DND-41 (cell line): Measurements from ENCODE around the gene HS3ST1.

ENCODE experiments used
- ATAC-seq: fragments of 200-7000 bp; cut with Tn5 transposase; 3 replicates; pipeline ENCODE4 v1.9.1; 2021; ENCODE audit warnings: low read depth; ENCODE audit not compliant: insufficient read depth
- DNase-seq: peaks from one replicate; pipeline ENCODE4 v3.0.0-alpha.2; 2020
- H2AFZ ChIP-seq: 2 replicates; pipeline ENCODE4 v1.6.0; 2012; ENCODE audit warnings: low read depth, low read length
- H3K27ac ChIP-seq: 2 replicates; pipeline ENCODE4 v1.5.1; 2012; ENCODE audit warnings: low read length, inconsistent platforms
- H3K27me3 ChIP-seq: fragments of 200-600 bp; sonication (generic); 2 replicates; pipeline ENCODE4 v1.6.0; 2012; ENCODE audit warnings: low read length, mild to moderate bottlenecking, inconsistent platforms; ENCODE audit not compliant: insufficient read depth, poor library complexity
- H3K36me3 ChIP-seq: 2 replicates; pipeline ENCODE4 v1.5.1; 2012; ENCODE audit warnings: low read length, inconsistent platforms; ENCODE audit not compliant: insufficient read depth
- H3K4me1 ChIP-seq: 2 replicates; pipeline ENCODE4 v1.5.1; 2012; ENCODE audit warnings: mild to moderate bottlenecking, low read length; ENCODE audit not compliant: insufficient read depth
- H3K4me2 ChIP-seq: 2 replicates; pipeline ENCODE4 v1.6.0; 2012; ENCODE audit warnings: mild to moderate bottlenecking, moderate library complexity, low read length, inconsistent platforms; ENCODE audit not compliant: insufficient read depth
- H3K4me3 ChIP-seq, 2 experiments: fragments of 200-600 bp in 1 of 2; shearing (Covaris generic) in 1 of 2; 2 replicates each; pipeline ENCODE4 v1.5.1; 2012 to 2016; ENCODE audit warnings: inconsistent platforms in 2 of 2, low read length in 2 of 2, mild to moderate bottlenecking in 2 of 2, low read depth in 1 of 2, moderate library complexity in 1 of 2
- H3K79me2 ChIP-seq: 2 replicates; pipeline ENCODE4 v1.6.0; 2012; ENCODE audit warnings: low read length, inconsistent platforms; ENCODE audit not compliant: insufficient read depth
- H3K9ac ChIP-seq: 2 replicates; pipeline ENCODE4 v1.6.0; 2012; ENCODE audit warnings: low read depth, mild to moderate bottlenecking, inconsistent platforms, low read length, moderate library complexity
- H3K9me3 ChIP-seq: 2 replicates; pipeline ENCODE4 v1.5.1; 2012; ENCODE audit warnings: low read length, moderate library complexity, mild to moderate bottlenecking, inconsistent platforms; ENCODE audit not compliant: insufficient read depth, severe bottlenecking
- H4K20me1 ChIP-seq: 2 replicates; pipeline ENCODE4 v1.6.0; 2012; ENCODE audit warnings: low read length; ENCODE audit not compliant: insufficient read depth
- EZH2 ChIP-seq: IDR thresholded peaks from 3 replicates; pipeline ENCODE4 v1.6.1; 2012; ENCODE audit warnings: borderline replicate concordance, low read depth, mild to moderate bottlenecking, moderate library complexity, low read length, inconsistent platforms; ENCODE audit not compliant: severe bottlenecking
- TF ChIP-seq, protein P1 (sequence below): IDR thresholded peaks from 2 replicates; pipeline ENCODE4 v1.5.1; 2012; ENCODE audit warnings: borderline replicate concordance, low read length, moderate library complexity, mild to moderate bottlenecking; ENCODE audit not compliant: poor library complexity, severe bottlenecking; ENCODE audit errors: extremely low read depth

HS3ST1 gene

GRCh38 chr4:11366859-11367258, 61.8 kb downstream of the HS3ST1 start:
- TF ChIP-seq, protein P1, sequence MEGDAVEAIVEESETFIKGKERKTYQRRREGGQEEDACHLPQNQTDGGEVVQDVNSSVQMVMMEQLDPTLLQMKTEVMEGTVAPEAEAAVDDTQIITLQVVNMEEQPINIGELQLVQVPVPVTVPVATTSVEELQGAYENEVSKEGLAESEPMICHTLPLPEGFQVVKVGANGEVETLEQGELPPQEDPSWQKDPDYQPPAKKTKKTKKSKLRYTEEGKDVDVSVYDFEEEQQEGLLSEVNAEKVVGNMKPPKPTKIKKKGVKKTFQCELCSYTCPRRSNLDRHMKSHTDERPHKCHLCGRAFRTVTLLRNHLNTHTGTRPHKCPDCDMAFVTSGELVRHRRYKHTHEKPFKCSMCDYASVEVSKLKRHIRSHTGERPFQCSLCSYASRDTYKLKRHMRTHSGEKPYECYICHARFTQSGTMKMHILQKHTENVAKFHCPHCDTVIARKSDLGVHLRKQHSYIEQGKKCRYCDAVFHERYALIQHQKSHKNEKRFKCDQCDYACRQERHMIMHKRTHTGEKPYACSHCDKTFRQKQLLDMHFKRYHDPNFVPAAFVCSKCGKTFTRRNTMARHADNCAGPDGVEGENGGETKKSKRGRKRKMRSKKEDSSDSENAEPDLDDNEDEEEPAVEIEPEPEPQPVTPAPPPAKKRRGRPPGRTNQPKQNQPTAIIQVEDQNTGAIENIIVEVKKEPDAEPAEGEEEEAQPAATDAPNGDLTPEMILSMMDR, result no peak
- no peak for TF ChIP-seq EZH2
- no peak overlapping the region for H3K4me2 ChIP-seq
- H3K27me3 ChIP-seq, result no peaks in the 10 kb centered on the region
- H3K27ac ChIP-seq, result no peak overlapping the region
- ATAC-seq, result no peak
- H4K20me1 ChIP-seq, result no peaks in the 10 kb centered on the region
- no peaks in the 10 kb centered on the region for H3K79me2 ChIP-seq
- no peaks in the 10 kb centered on the region for H3K36me3 ChIP-seq
- no peaks in the 10 kb centered on the region for H3K9me3 ChIP-seq
- no peaks in the 10 kb centered on the region for H3K4me1 ChIP-seq
- H3K4me3 ChIP-seq, result no peak overlapping the region
- no peak overlapping the region for H2AFZ ChIP-seq
- no peak overlapping the region for H3K9ac ChIP-seq
- DNase-seq, result no peak

- Histone ChIP-seq H4K20me1 (no peaks in the 10 kb centered on the region), H2AFZ (no peak overlapping the region), H3K27me3 (no peaks in the 10 kb centered on the region), H3K27ac (no peak overlapping the region), H3K79me2 (no peaks in the 10 kb centered on the region), H3K4me3 (no peak overlapping the region), H3K9me3 (no peaks in the 10 kb centered on the region), H3K4me1 (no peaks in the 10 kb centered on the region), H3K36me3 (no peaks in the 10 kb centered on the region), H3K4me2 (no peak overlapping the region), H3K9ac (no peak overlapping the region)
- TF ChIP-seq EZH2, result no peak
- TF ChIP-seq, protein P1, result no peak
- DNase-seq, result no peak
- no peak for ATAC-seq
Measured at GRCh38 chr4:11365039-11365438, 63.7 kb downstream of the HS3ST1 start.

DNA sequence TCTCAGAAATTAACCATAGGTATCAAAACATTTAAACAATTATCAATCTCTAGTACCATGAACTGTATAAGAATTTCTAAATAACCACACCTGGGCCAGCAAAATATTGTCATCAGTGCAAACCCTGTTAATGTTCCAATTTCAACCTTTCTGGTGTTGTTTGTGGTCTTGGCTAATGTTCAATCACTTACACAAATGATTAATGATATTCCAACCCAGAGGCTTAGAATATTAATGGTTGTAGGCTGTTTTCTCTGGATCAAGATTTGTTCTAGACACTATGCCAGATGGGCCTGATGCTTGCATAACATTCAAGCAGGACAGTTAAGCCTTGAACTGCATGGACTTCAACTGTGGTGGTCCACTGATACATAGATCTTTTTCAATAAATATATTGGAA, 69.1 kb downstream of the HS3ST1 start:
- Histone ChIP-seq H3K4me3 (no peak overlapping the region), H3K4me1 (no peaks in the 10 kb centered on the region), H3K4me2 (no peak overlapping the region), H3K79me2 (no peaks in the 10 kb centered on the region), H4K20me1 (no peaks in the 10 kb centered on the region), H3K36me3 (no peaks in the 10 kb centered on the region), H3K9ac (no peak overlapping the region), H2AFZ (no peak overlapping the region), H3K27me3 (no peaks in the 10 kb centered on the region), H3K27ac (no peak overlapping the region), H3K9me3 (no peaks in the 10 kb centered on the region)
- no peak for DNase-seq
- TF ChIP-seq EZH2, result no peak
- TF ChIP-seq, protein P1, result no peak
- ATAC-seq, result no peak

GRCh38 chr4:11355226-11355625, 73.5 kb downstream of the HS3ST1 start:
- no peaks in the 10 kb centered on the region for H3K27me3 ChIP-seq
- H3K9ac ChIP-seq, result no peak overlapping the region
- no peak overlapping the region for H3K4me3 ChIP-seq
- no peak for DNase-seq
- H2AFZ ChIP-seq, result no peak overlapping the region
- no peaks in the 10 kb centered on the region for H4K20me1 ChIP-seq
- H3K79me2 ChIP-seq, result no peaks in the 10 kb centered on the region
- H3K36me3 ChIP-seq, result no peaks in the 10 kb centered on the region
- no peak for ATAC-seq
- H3K4me2 ChIP-seq, result no peak overlapping the region
- no peaks in the 10 kb centered on the region for H3K4me1 ChIP-seq
- TF ChIP-seq EZH2, result no peak
- TF ChIP-seq, protein P1, result no peak
- no peaks in the 10 kb centered on the region for H3K9me3 ChIP-seq
- no peak overlapping the region for H3K27ac ChIP-seq
